Natural killer cell (primary cell): ENCODE measurements around the gene TAOK2. TPM values are rescaled to one million over a fixed set of nuclear protein-coding genes. Genes with fewer than 3 reads are reported as not detected.
A peak's percentile ranks its signal among the peaks of the same experiment; 100 is the strongest.

Experiments used
- ATAC-seq, 3 donors: fragments of 150-1000 bp in 2 of 3; fragments of 200-7000 bp in 1 of 3; cut with Tn5 transposase; 1 replicate in 1 of 3; 2 replicates in 2 of 3; pipeline ENCODE4 v1.10.0; 2021; ENCODE audit warnings: mild to moderate bottlenecking in 2 of 3, moderate library complexity in 2 of 3
- DNase-seq, 2 donors: peaks; one replicate each; pipeline versions ENCODE4 v3.0.0 to v3.0.0-alpha.2; 2013 to 2021; ENCODE audit warnings: mixed read lengths in 1 of 2
- H3K27ac ChIP-seq: one replicate; pipeline ENCODE4 v1.5.1; 2013; ENCODE audit warnings: mild to moderate bottlenecking, low read length
- H3K27me3 ChIP-seq: one replicate; pipeline ENCODE4 v1.6.1; 2013; ENCODE audit warnings: low read length; ENCODE audit not compliant: control insufficient read depth, insufficient read depth
- H3K36me3 ChIP-seq: one replicate; pipeline ENCODE4 v1.6.1; 2013; ENCODE audit warnings: low read length; ENCODE audit not compliant: control insufficient read depth, insufficient read depth
- H3K4me1 ChIP-seq: one replicate; pipeline ENCODE4 v1.6.1; 2013; ENCODE audit warnings: low read length; ENCODE audit not compliant: control insufficient read depth, insufficient read depth
- H3K4me3 ChIP-seq: one replicate; pipeline ENCODE4 v1.5.1; 2013; ENCODE audit warnings: low read length
- H3K9me3 ChIP-seq: one replicate; pipeline ENCODE4 v1.6.1; 2013; ENCODE audit warnings: low read length; ENCODE audit not compliant: control insufficient read depth, insufficient read depth
- H3K27ac Mint-ChIP-seq, 2 donors: one replicate each; pipeline ENCODE4 v1.8.0; 2022; ENCODE audit warnings: mild to moderate bottlenecking in 2 of 2, mixed read lengths in 2 of 2, moderate library complexity in 1 of 2
- H3K27me3 Mint-ChIP-seq, 2 donors: one replicate each; pipeline ENCODE4 v1.8.0; 2022; ENCODE audit warnings: low read depth in 2 of 2, mixed read lengths in 2 of 2
- H3K36me3 Mint-ChIP-seq: one replicate; pipeline ENCODE4 v1.8.0; 2022; ENCODE audit warnings: mixed read lengths
- H3K4me1 Mint-ChIP-seq, 2 donors: one replicate each; pipeline ENCODE4 v1.8.0; 2022; ENCODE audit warnings: mixed read lengths in 2 of 2
- H3K4me3 Mint-ChIP-seq: one replicate; pipeline ENCODE4 v1.8.0; 2022; ENCODE audit warnings: mild to moderate bottlenecking, moderate library complexity, mixed read lengths
- H3K9me3 Mint-ChIP-seq, 2 donors: one replicate each; pipeline ENCODE4 v1.8.0; 2022; ENCODE audit warnings: mixed read lengths in 2 of 2
- CTCF ChIP-seq: fragments of 200-600 bp; IDR thresholded peaks from one replicate; pipeline ENCODE4 v1.8.0; 2022; ENCODE audit warnings: antibody characterized with exemption
- WGBS: methylation state at CpG from one replicate; pipeline ENCODE4 v1.1.7; 2013; ENCODE audit warnings: missing lambda C conversion rate; ENCODE audit not compliant: insufficient coverage; 5-methylcytosine and 5-hydroxymethylcytosine counted together
- intact Hi-C: fragments of 100-400 bp; cut with micrococcal nuclease; formaldehyde crosslinking; loops from one replicate; pipeline ENCODE4 v1.14.2; 2022
- total RNA-seq, 4 donors: library from RNA; stranded (reverse); fragments of 120-200 nt in 1 of 4; gene quantifications; one replicate each; pipeline versions ENCODE4 v1.2.3 to v1.2.4, GENCODE V29; 2013 to 2022

Gene TAOK2
- total RNA-seq, 3 donors from 2014 or later (not counting 1 experiment from before 2014, with no cell fraction given) = 35.3 to 42.8 (median 41.5) TPM

- 97% methylated on average over 35 of the region's 35 CpGs for WGBS
- peaks cover 79% of the 10 kb centered on the region for H3K36me3 ChIP-seq
- H3K36me3 Mint-ChIP-seq = no peaks in the 10 kb centered on the region
These were observed 13.9 kb downstream of the TAOK2 start for GRCh38 chr16:29987371-29988085.

GRCh38 chr16:29988346-29989075 lies 14.8 kb downstream of the TAOK2 start:
- H3K4me1 Mint-ChIP-seq = peaks cover 0 to 11% of the 10 kb centered on the region in 2 donors
- no peak for TF ChIP-seq CTCF
- no peak overlapping the region for H3K4me3 ChIP-seq
- WGBS = 98% methylated on average over 17 of the region's 17 CpGs
- H3K27me3 ChIP-seq = no peaks in the 10 kb centered on the region
- H3K4me1 ChIP-seq = no peaks in the 10 kb centered on the region
- H3K4me3 Mint-ChIP-seq = no peak overlapping the region
- H3K27ac ChIP-seq = no peak overlapping the region
- peak overlapping the region in 1 of 2 donors; percentile 15 for H3K27ac Mint-ChIP-seq
- intact Hi-C loops = no loop called here
- H3K36me3 ChIP-seq = peaks cover 69% of the 10 kb centered on the region
- ATAC-seq = no peak
- no peaks in the 10 kb centered on the region for H3K9me3 Mint-ChIP-seq
- H3K36me3 Mint-ChIP-seq = no peaks in the 10 kb centered on the region
- H3K27me3 Mint-ChIP-seq = no peaks in the 10 kb centered on the region
- H3K9me3 ChIP-seq = no peaks in the 10 kb centered on the region
- no peak for DNase-seq

More at GRCh38 chr16:29987371-29988085, 13.9 kb downstream of the TAOK2 start:
- H3K9me3 ChIP-seq = no peaks in the 10 kb centered on the region
- H3K27me3 ChIP-seq = no peaks in the 10 kb centered on the region
- no peak for TF ChIP-seq CTCF
- Mint-ChIP-seq H3K27me3 (no peaks in the 10 kb centered on the region), H3K4me1 (peaks cover 0 to 11% of the 10 kb centered on the region in 2 donors), H3K4me3 (no peak overlapping the region), H3K9me3 (no peaks in the 10 kb centered on the region), H3K27ac (peak overlapping the region in 1 of 2 donors; percentile 15)
- no peak for DNase-seq
- no peak for ATAC-seq
- H3K4me3 ChIP-seq = no peak overlapping the region
- H3K4me1 ChIP-seq = no peaks in the 10 kb centered on the region
- no peak overlapping the region for H3K27ac ChIP-seq
- intact Hi-C loops = no loop called here

- ATAC-seq = no peak
- Mint-ChIP-seq H3K9me3 (no peaks in the 10 kb centered on the region), H3K4me3 (no peak overlapping the region), H3K27me3 (no peaks in the 10 kb centered on the region), H3K36me3 (no peaks in the 10 kb centered on the region), H3K4me1 (peaks cover 0 to 17% of the 10 kb centered on the region in 2 donors), H3K27ac (peak overlapping the region in 1 of 2 donors; percentile 1)
- WGBS = 95% methylated on average over 23 of the region's 23 CpGs
- Histone ChIP-seq H3K4me3 (no peak overlapping the region), H3K27ac (no peak overlapping the region), H3K27me3 (no peaks in the 10 kb centered on the region), H3K4me1 (peaks cover 1% of the 10 kb centered on the region), H3K36me3 (peaks cover 61% of the 10 kb centered on the region), H3K9me3 (no peaks in the 10 kb centered on the region)
- no peak for DNase-seq
- intact Hi-C loops = no loop called here
- TF ChIP-seq CTCF = no peak
These were observed 15.6 kb downstream of the TAOK2 start for GRCh38 chr16:29989111-29989858.
